HEK293 (cell line): ENCODE data around the gene PHF21A.

Experiments used
- GLIS1 ChIP-seq: fragments of 450-650 bp; formaldehyde crosslinking; IDR thresholded peaks from 2 replicates; pipeline ENCODE4 v1.5.1; 2016; ENCODE audit warnings: missing biosample characterization, missing genetic modification characterization
- KLF1 ChIP-seq: fragments of 450-650 bp; formaldehyde crosslinking; IDR thresholded peaks from 2 replicates; pipeline ENCODE4 v1.5.1; 2016; ENCODE audit warnings: missing biosample characterization, missing genetic modification characterization
- PRDM6 ChIP-seq: fragments of 450-650 bp; formaldehyde crosslinking; IDR thresholded peaks from 2 replicates; pipeline ENCODE4 v1.5.1; 2017; ENCODE audit warnings: missing biosample characterization, missing genetic modification characterization
- REPIN1 ChIP-seq: fragments of 450-650 bp; formaldehyde crosslinking; IDR thresholded peaks from 2 replicates; pipeline ENCODE4 v1.5.1; 2017; ENCODE audit warnings: missing biosample characterization, missing genetic modification characterization, low read depth
- REST ChIP-seq: fragments of 450-650 bp; formaldehyde crosslinking; IDR thresholded peaks from 2 replicates; pipeline ENCODE4 v1.5.1; 2016; ENCODE audit warnings: missing biosample characterization, missing genetic modification characterization
- SCRT2 ChIP-seq: fragments of 450-650 bp; formaldehyde crosslinking; IDR thresholded peaks from 2 replicates; pipeline ENCODE4 v1.5.1; 2016; ENCODE audit warnings: missing biosample characterization, missing genetic modification characterization
- TRIM28 ChIP-seq: IDR thresholded peaks from 2 replicates; pipeline ENCODE4 v1.6.1; 2011; ENCODE audit warnings: low read length, control low read depth, borderline replicate concordance
- ZBTB11 ChIP-seq: fragments of 450-650 bp; formaldehyde crosslinking; conservative IDR thresholded peaks from 2 replicates; pipeline ENCODE4 v1.5.1; 2016; ENCODE audit warnings: low read depth, missing biosample characterization, missing genetic modification characterization
- ZBTB49 ChIP-seq: fragments of 450-650 bp; formaldehyde crosslinking; IDR thresholded peaks from 2 replicates; pipeline ENCODE4 v1.5.1; 2016; ENCODE audit warnings: missing biosample characterization, missing genetic modification characterization, low read depth
- ZFHX2 ChIP-seq: fragments of 450-650 bp; formaldehyde crosslinking; conservative IDR thresholded peaks from 2 replicates; pipeline ENCODE4 v1.5.1; 2016; ENCODE audit warnings: missing biosample characterization, missing genetic modification characterization
- ZNF140 ChIP-seq: fragments of 450-650 bp; formaldehyde crosslinking; IDR thresholded peaks from 2 replicates; pipeline ENCODE4 v1.5.1; 2016; ENCODE audit warnings: missing biosample characterization, missing genetic modification characterization
- ZNF2 ChIP-seq: fragments of 450-650 bp; formaldehyde crosslinking; IDR thresholded peaks from 2 replicates; pipeline ENCODE4 v1.5.1; 2016; ENCODE audit warnings: missing biosample characterization, missing genetic modification characterization
- ZNF202 ChIP-seq: fragments of 450-650 bp; formaldehyde crosslinking; IDR thresholded peaks from 2 replicates; pipeline ENCODE4 v1.5.1; 2016; ENCODE audit warnings: missing biosample characterization, missing genetic modification characterization, borderline replicate concordance
- ZNF239 ChIP-seq: fragments of 450-650 bp; formaldehyde crosslinking; IDR thresholded peaks from 2 replicates; pipeline ENCODE4 v1.5.1; 2016; ENCODE audit warnings: missing biosample characterization, missing genetic modification characterization
- ZNF311 ChIP-seq: fragments of 450-650 bp; formaldehyde crosslinking; IDR thresholded peaks from 2 replicates; pipeline ENCODE4 v1.5.1; 2017; ENCODE audit warnings: missing biosample characterization, missing genetic modification characterization, borderline replicate concordance
- ZNF48 ChIP-seq: fragments of 450-650 bp; formaldehyde crosslinking; IDR thresholded peaks from 2 replicates; pipeline ENCODE4 v1.5.1; 2016; ENCODE audit warnings: missing biosample characterization, missing genetic modification characterization
- ZNF488 ChIP-seq: fragments of 450-650 bp; formaldehyde crosslinking; IDR thresholded peaks from 2 replicates; pipeline ENCODE4 v1.5.1; 2016; ENCODE audit warnings: missing biosample characterization, missing genetic modification characterization
- ZNF513 ChIP-seq: fragments of 450-650 bp; IDR thresholded peaks from 2 replicates; pipeline ENCODE4 v1.5.1; 2018; ENCODE audit warnings: missing biosample characterization, missing genetic modification characterization
- ZNF514 ChIP-seq: fragments of 450-650 bp; formaldehyde crosslinking; IDR thresholded peaks from 2 replicates; pipeline ENCODE4 v1.5.1; 2016; ENCODE audit warnings: missing biosample characterization, missing genetic modification characterization
- ZNF704 ChIP-seq: fragments of 450-650 bp; formaldehyde crosslinking; IDR thresholded peaks from 2 replicates; pipeline ENCODE4 v1.5.1; 2016; ENCODE audit warnings: missing biosample characterization, missing genetic modification characterization
- ZSCAN30 ChIP-seq: fragments of 450-650 bp; IDR thresholded peaks from 2 replicates; pipeline ENCODE4 v1.5.1; 2018; ENCODE audit warnings: missing biosample characterization, mild to moderate bottlenecking, missing genetic modification characterization, moderate library complexity
- ZXDB ChIP-seq: fragments of 450-650 bp; formaldehyde crosslinking; IDR thresholded peaks from 2 replicates; pipeline ENCODE4 v1.5.1; 2016; ENCODE audit warnings: missing biosample characterization, missing genetic modification characterization

The PHF21A gene

GRCh38 chr11:45982656-45983470, 138.4 kb downstream of the PHF21A start (continued):
- peak; percentile 49 for TF ChIP-seq PRDM6 (tag by site-specific recombination)
- no peak for TF ChIP-seq ZNF48 (tag by site-specific recombination)
- TF ChIP-seq GLIS1 (tag by site-specific recombination), result peak; percentile 81
- TF ChIP-seq ZNF488 (tag by site-specific recombination), result no peak
- no peak for TF ChIP-seq ZNF140 (tag by site-specific recombination)
- no peak for TF ChIP-seq ZNF202 (tag by site-specific recombination)
- peak; percentile 12; the same call in 1 of the 2 replicates for TF ChIP-seq TRIM28
- no peak for TF ChIP-seq REST
- no peak for TF ChIP-seq ZSCAN30 (tag by site-specific recombination)
- TF ChIP-seq ZNF2 (tag by site-specific recombination), result no peak
- TF ChIP-seq ZBTB49, result no peak
- TF ChIP-seq KLF1 (tag by site-specific recombination), result no peak
- no peak for TF ChIP-seq ZXDB (tag by site-specific recombination)
- TF ChIP-seq ZNF239 (tag by site-specific recombination), result no peak
- TF ChIP-seq ZBTB11, result no peak
- no peak for TF ChIP-seq ZNF311 (tag by site-specific recombination)
- TF ChIP-seq SCRT2 (tag by site-specific recombination), result no peak
- no peak for TF ChIP-seq ZNF513 (tag by site-specific recombination)
- no peak for TF ChIP-seq ZNF514 (tag by site-specific recombination)
- peak; percentile 85 for TF ChIP-seq ZFHX2 (tag by site-specific recombination)
- TF ChIP-seq REPIN1 (tag by site-specific recombination), result no peak
- TF ChIP-seq ZNF704 (tag by site-specific recombination), result no peak
